HG03159 (cell line): ENCODE data around the gene ZNF503.

Experiments
- ATAC-seq: cut with Tn5 transposase; IDR thresholded peaks from one replicate; pipeline ENCODE4 v1.9.1; 2021; ENCODE audit warnings: mild to moderate bottlenecking, moderate library complexity; ENCODE audit not compliant: unreplicated experiment

The ZNF503 gene, protein sequence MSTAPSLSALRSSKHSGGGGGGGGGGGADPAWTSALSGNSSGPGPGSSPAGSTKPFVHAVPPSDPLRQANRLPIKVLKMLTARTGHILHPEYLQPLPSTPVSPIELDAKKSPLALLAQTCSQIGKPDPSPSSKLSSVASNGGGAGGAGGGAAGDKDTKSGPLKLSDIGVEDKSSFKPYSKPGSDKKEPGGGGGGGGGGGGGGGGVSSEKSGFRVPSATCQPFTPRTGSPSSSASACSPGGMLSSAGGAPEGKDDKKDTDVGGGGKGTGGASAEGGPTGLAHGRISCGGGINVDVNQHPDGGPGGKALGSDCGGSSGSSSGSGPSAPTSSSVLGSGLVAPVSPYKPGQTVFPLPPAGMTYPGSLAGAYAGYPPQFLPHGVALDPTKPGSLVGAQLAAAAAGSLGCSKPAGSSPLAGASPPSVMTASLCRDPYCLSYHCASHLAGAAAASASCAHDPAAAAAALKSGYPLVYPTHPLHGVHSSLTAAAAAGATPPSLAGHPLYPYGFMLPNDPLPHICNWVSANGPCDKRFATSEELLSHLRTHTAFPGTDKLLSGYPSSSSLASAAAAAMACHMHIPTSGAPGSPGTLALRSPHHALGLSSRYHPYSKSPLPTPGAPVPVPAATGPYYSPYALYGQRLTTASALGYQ

DNA sequence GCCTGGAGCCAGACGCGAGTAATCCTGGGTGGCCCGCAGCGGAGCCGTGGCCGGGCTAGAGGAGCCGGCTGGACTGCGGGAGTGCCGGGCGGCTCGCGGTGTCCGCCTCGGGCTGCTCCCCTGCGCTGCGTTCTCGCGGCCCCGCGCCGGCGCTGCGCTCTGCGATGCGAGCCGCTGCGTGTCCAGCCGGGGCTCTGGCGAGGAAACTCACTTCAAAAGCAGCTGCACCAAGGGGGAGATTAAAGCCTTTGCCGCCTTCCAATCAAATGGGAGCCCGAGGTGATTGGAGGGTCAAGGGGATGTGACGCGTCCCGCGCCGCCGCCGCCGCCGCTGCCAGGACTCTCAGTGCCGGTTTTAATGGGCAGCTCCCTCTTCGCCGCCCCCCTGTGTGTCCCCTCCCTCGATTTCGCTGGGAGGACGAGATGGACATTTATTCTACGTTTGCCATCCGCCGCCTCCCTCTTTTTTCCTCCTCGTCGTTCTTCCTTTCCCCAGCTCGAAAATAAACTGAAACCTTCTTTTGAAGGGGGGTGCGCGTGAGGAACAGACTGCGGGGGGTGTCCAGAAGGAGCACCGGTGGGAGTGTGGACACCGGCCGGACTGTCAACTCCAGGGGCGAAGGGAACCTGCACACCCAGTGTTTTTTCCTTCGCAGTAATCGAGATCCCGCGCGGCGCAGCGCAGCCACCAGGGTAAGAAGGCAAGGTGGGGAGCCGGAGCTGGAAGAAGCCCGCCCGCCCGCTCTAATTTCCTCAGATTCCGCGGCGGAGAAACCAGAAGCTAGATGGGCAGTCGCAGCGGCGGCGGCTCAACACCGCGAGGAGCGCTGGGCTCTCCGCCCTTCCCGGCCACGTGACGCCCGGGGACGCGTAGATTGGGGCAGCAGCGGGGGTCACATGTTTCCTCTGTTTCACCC, at the start of gene ZNF503:
TSS of gene ZNF503 (minus strand) at position 196 of the 917 bp plus-strand sequence. CDS start 345 bp downstream, outside the sequence.
- ATAC-seq = peak; percentile 55

GRCh38 chr10:75450644-75451640, 49.4 kb upstream of the ZNF503 start:
- no peak for ATAC-seq

GRCh38 chr10:75450075-75450445, 48.5 kb upstream of the ZNF503 start:
- ATAC-seq = no peak

GRCh38 chr10:75449382-75450074, 48.0 kb upstream of the ZNF503 start:
- no peak for ATAC-seq

GRCh38 chr10:75448166-75448565, 46.6 kb upstream of the ZNF503 start:
- ATAC-seq = no peak

GRCh38 chr10:75446508-75446907, 44.9 kb upstream of the ZNF503 start:
- ATAC-seq = no peak

DNA sequence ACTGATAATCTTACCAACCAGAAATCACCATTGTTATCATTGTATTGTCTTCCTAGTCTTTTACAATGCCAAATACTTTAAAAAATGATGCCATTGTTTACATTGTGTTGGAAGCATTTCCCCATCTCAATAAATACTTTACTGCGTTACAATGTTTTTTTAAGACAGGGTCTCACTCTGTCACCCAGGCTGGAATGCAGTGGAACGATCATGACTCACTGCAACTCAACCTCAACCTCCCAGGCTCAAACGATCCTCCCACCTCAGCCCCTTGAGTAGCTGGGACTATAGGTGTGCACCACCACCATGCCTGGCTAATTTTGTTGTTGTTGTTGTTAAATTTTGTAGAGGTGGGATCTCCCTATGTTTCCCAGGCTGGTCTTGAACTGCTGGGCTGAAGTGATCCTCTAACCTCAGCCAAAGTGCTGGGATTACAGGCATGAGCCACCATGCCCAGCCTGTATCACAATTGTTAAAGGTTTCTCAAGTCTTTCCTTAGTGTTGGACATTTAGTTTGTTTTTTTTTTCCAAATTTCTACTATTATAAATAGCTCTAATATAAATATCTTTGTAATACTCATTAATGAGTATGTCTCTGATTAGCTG, 43.3 kb upstream of the ZNF503 start:
- ATAC-seq = no peak

GRCh38 chr10:75443362-75443761, 41.8 kb upstream of the ZNF503 start:
- no peak for ATAC-seq

GRCh38 chr10:75441682-75442081, 40.1 kb upstream of the ZNF503 start:
- ATAC-seq = no peak

- ATAC-seq = no peak
Measured at GRCh38 chr10:75441196-75441595, 39.6 kb upstream of the ZNF503 start.

DNA sequence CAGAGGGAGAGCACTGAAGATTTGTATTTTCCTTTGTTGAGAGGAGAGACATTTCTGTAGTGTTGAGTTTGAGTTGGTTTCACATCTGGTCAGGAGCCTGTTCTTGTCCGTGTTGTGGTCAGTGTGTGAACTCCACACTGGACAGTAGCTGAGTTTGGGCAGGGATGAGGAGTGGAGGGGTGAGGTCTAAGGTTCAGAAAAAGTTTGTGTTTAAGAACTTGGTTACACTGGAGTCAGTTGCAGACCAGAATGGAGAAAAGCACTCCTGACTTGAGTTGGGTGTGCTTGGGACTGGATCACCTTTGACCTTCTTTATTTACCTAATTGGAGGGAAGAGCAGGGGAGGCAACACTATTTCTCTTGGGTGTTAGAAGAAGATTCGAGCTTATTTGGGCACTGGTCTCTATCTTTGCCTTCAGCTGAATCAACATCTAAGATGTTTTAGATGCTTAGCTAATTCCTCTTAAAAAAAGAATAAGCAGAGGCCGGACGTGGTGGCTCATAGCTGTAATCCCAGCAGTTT, 38.8 kb upstream of the ZNF503 start:
- ATAC-seq = no peak

- no peak for ATAC-seq
Measured at GRCh38 chr10:75439811-75440210, 38.2 kb upstream of the ZNF503 start.

DNA sequence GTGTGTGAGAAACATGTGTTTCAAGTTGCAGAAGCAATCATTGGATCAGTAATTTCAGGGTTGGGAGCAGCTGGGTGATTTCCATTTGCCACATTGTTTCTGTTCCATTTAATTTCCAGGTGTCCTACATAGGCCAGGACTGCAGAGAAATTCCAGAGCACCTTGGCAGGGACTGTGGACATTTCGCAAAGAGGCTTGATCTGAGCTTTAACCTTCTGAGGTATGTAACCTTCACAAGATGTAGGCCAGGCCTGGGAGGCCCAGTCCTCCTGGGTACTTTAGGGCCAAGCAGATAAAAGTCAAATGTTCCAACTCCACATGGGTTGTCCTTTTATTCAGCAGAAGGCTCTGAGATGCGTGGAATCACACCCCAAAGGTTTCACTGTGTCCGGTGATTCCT, 36.7 kb upstream of the ZNF503 start:
- no peak for ATAC-seq

GRCh38 chr10:75437693-75438092, 36.1 kb upstream of the ZNF503 start:
- no peak for ATAC-seq

GRCh38 chr10:75436896-75437295, 35.3 kb upstream of the ZNF503 start:
- no peak for ATAC-seq

DNA sequence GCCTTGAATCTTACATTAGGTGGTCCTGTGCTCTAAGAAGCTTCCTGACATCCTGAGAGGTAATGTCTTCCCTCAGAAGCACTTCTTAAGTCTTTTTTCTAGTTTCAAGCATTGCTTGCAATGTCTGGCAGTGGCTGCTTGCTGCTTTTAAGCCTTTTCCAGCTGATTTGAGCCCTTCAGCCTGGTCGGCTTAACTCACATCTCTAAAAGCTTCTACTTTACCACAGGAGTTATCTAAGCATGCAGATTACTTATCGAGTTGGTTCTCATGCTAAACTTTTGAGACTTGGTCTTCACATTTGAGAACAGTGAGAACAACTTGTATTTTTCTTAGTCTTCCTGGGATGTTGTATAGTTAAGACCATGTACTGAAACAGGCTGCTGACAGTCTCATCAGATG, 33.7 kb upstream of the ZNF503 start:
- no peak for ATAC-seq

DNA sequence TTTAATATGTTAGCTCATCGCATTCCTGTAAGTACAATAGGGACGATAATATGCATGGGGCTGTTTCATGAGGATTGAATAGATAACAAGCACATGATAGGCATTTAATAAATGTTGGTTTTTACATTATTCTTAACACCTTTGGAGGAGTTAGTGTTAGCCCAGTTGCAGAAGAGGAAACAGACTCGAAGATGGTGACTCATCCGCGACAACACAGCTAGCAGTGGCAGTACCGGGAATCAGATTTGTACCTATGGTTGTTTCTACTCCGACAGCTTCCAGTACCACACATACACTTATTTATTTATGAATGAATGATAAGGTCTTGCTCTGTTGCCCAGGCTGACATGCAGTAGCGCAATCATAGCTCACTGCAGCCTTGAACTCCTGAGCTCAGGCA, 32.7 kb upstream of the ZNF503 start:
- ATAC-seq = no peak

DNA sequence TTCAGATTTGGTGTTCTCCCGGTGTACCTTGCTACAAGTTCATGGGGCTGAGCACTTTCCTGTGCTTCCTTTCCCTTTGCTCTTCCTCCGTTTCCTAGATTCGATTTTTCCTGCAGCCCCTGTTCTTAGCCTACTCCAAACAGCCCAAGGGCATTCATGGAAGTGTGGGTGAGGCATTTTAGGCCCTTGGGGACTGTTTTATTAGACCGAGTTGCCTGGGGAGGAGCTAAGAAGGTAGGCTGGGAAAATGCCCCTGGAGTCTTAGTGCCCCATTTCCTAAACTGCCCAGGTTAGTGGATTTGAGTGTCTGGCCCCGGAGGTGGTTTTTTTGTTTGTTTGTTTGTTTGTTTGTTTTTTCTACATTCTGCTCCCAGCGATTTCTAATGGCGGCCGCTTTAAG, 31.7 kb upstream of the ZNF503 start:
- no peak for ATAC-seq

GRCh38 chr10:75432763-75433162, 31.2 kb upstream of the ZNF503 start:
- no peak for ATAC-seq
